Fibroblast of the aortic adventitia (primary cell): ENCODE measurements around the gene EPHA5. TPM values are rescaled to one million over a fixed set of nuclear protein-coding genes. Genes with fewer than 3 reads are reported as not detected.

ENCODE experiments used
- DNase-seq: peaks from one replicate; pipeline ENCODE4 v3.0.0-alpha.2; 2010; ENCODE audit warnings: low read depth
- H3K4me3 ChIP-seq: 2 replicates; pipeline ENCODE4 v1.5.1; 2011; ENCODE audit warnings: low read depth, mild to moderate bottlenecking, control low read depth, low read length, moderate library complexity
- CTCF ChIP-seq: IDR thresholded peaks from 2 replicates; pipeline ENCODE4 v1.5.1; 2011; ENCODE audit warnings: mild to moderate bottlenecking, low read length, control low read depth, inconsistent platforms; ENCODE audit not compliant: insufficient read depth
- total RNA-seq: library from RNA; depleted of rRNA; stranded (reverse); fragments of >200 nt; gene quantifications from 2 replicates; pipeline ENCODE4 v1.2.3, GENCODE V29; 2012; ENCODE audit warnings: low replicate concordance

EPHA5 gene
- total RNA-seq, 1 donor = 50.2 TPM

- TF ChIP-seq CTCF = no peak
- no peak for DNase-seq
- H3K4me3 ChIP-seq = no peak overlapping the region
Observed at GRCh38 chr4:65656008-65656407, 14.3 kb downstream of the EPHA5 start.

GRCh38 chr4:65654976-65655375, 15.3 kb downstream of the EPHA5 start:
- no peak for DNase-seq
- TF ChIP-seq CTCF = no peak
- H3K4me3 ChIP-seq = no peak overlapping the region

GRCh38 chr4:65653740-65654361, 16.4 kb downstream of the EPHA5 start:
- peak; percentile 51 for DNase-seq
- H3K4me3 ChIP-seq = peak overlapping the region; percentile 43
- no peak for TF ChIP-seq CTCF

GRCh38 chr4:65651751-65652150, 18.5 kb downstream of the EPHA5 start:
- no peak for DNase-seq
- TF ChIP-seq CTCF = no peak
- no peak overlapping the region for H3K4me3 ChIP-seq

GRCh38 chr4:65651031-65651430, 19.3 kb downstream of the EPHA5 start:
- DNase-seq = no peak
- no peak for TF ChIP-seq CTCF
- H3K4me3 ChIP-seq = no peak overlapping the region

- TF ChIP-seq CTCF = no peak
- no peak for DNase-seq
Observed at GRCh38 chr4:65646136-65646535, 24.2 kb downstream of the EPHA5 start.

GRCh38 chr4:65645185-65645584, 25.1 kb downstream of the EPHA5 start:
- H3K4me3 ChIP-seq = no peak overlapping the region
- peak; percentile 71 for DNase-seq
- no peak for TF ChIP-seq CTCF

More at GRCh38 chr4:65646136-65646535, 24.2 kb downstream of the EPHA5 start:
- no peak overlapping the region for H3K4me3 ChIP-seq
